Fibroblast of skin of scalp (primary cell): ENCODE results near the gene PPP1R10. TPM values are rescaled to one million over a fixed set of nuclear protein-coding genes. Genes with fewer than 3 reads are reported as not detected.
"Not testable (repeated sequence)": the region's sequence is repeated elsewhere in the genome, so short reads cannot be mapped to it uniquely, and the experiment has no call there.

ENCODE experiments used
- DNase-seq: peaks from one replicate; pipeline ENCODE4 v3.0.0-alpha.2; 2013
- polyA plus RNA-seq, 2 experiments: library from polyadenylated mRNA; unstranded; fragments of 120-200 nt; gene quantifications; one replicate each; pipeline ENCODE4 v1.2.1, GENCODE V29; 2013; ENCODE audit not compliant: insufficient read length in 2 of 2

Gene PPP1R10
- polyA plus RNA-seq (2013, experiment 1 of 2; ENCODE audit: insufficient read length): 23.9 TPM
- polyA plus RNA-seq (2013, experiment 2 of 2; ENCODE audit: insufficient read length): 24.4 TPM

GRCh38 chr6:30616811-30617564 lies at the start of gene PPP1R10:
PPP1R10 (minus strand) TSS chr6:30617243; CDS start chr6:30609944, 7,299 bp downstream.
- peak; percentile 100 for DNase-seq

GRCh38 chr6:30666300-30666699 lies 49.3 kb upstream of the PPP1R10 start:
- not testable (repeated sequence) for DNase-seq

DNA sequence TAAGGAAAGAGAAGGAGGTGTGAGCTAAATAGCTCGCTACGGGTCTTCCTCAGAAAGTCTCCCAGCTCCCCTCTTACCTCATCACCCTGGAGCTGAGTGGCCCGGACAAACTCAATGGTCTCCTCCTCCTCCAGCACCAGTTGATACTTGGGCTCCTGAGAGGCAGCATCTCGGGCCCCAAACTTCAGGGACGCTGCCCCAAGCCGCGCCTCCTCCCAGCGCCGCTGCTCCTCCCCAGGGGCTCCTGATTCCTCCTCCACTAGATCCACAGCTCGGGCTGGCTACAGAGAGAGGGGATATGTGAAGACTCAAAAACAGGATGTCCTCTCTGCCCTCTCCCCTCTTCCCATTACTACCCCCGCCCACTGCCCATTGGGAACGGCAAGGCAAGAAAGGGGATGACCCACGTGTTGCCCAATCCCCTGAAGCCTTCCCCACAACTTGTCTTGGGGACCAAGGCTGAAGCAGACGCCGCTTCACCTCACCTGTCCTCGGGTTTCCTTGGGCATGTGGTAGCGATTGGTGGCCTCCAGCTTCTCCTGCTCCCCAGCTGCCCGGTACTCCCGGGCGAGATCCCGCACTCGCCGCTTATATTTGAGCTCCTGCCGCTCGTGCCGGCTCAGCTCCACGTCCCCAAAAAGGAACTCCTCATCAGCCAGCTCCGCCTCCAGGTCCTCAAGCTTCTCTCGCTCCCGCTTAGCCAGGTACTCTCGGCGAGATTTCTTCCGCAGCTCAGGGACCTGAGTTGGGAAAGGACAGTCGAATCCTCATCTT lies 48.1 kb upstream of the PPP1R10 start:
- DNase-seq: no peak

GRCh38 chr6:30657922-30658321 lies 40.9 kb upstream of the PPP1R10 start:
- DNase-seq: not testable (repeated sequence)

GRCh38 chr6:30657454-30657853 lies 40.4 kb upstream of the PPP1R10 start:
- no peak for DNase-seq

GRCh38 chr6:30656513-30656912 lies 39.5 kb upstream of the PPP1R10 start:
- no peak for DNase-seq

GRCh38 chr6:30655743-30656094 lies 38.7 kb upstream of the PPP1R10 start:
- no peak for DNase-seq

DNA sequence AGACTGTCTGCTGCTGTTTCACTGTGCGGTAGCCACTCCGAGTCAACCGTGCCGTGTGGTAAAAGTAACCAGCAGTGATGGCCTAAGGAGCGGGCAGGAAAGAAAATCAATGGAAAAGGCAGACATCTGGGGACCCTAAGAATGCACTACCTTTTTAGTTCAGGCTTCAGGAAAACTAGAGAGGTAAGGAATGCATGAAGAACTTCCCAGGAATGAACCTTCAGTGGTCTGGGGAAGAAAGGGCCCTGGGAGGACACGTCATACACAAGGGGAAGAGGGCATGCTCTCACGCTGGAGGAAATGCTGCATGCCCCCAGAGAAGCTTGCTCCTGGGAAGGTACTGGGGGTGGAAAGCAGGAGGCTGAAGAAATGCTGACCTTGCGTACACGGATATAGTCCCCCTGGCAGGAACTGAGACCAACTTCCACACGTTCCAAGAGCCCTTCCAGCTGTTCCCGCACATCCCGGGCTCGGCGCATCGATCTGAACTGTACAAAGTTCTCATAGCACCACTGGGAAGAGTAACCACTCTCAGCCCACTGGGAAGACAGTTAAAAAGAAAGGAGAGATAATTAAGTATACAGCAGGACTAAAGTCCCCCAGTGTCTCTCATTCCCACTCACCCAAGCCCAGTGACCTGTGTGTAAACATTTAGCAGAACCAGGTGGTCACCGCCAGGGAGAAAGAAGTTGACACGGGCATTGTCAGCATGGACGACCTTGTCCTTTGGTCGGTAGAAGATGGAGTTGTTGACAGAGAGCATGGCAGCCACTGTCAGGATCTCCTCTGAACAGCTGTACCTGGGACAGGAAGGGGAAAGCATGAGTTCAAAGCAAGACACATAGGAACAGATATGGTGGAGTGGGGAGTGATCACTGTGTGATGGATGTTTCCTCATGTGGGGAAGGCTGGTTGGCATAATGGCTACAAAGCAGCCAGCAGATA lies 38.0 kb upstream of the PPP1R10 start:
- no peak for DNase-seq

DNA sequence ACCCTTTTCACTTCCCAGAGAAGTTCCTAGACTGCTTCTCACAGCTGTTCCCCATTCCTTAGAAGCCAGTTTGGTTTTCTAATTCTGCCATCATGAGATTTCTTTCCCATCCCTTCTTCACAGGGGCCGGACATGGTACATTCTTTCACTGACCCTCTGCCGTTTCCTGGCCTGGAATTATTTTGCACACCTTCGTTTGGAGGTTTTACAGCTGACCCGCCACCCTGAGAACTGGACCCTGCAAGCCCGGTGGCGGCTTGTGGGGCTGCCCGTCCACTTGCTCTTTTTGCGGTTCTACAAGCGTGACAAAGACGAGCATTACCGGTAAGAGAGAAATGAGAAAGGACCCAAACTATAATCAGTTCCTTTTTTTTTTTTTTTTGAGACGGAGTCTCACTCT lies 34.1 kb upstream of the PPP1R10 start:
- DNase-seq: no peak

DNA sequence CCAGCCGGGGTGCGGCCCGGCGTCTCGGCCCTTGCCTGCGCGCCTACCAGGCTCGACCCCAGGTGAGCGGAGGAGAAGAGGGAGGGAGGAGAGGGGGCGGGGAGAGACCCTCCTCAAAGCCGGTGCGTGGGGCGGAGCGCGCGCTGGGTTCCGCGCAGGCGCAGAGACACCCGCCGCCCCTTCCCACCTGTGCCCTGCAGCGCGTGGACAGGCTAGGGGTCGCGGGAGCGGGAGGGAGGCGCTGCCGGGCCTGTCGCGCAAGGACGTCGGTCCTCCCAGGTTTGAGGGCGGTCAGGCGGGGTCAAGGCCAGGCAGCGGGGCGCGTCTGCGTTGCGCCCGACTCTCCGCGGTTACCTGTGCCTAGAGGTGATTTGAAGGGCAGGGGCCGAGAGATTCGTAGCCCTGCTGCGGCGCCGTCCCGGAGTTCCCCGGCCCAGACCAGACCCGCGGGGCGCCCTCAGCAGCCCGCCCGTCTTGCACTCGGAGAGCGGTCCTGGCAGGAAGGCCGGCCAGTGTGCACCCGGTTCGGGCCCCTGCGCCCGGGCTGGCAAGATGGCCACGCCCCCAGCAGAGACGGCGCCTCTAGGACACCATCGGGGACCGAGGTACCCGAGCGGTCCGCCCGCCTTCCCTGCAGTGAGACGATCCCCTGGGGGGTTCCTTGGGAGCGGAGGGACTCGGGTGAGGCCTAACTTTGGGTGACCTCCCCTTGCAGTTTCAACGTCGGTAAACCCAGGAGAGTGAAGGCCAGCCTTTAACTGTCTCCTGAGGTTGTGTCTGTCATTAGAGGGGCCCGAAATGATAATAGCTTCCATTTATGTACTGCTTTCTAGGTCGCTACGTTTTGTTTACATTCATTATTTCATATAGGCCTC lies 30.4 kb upstream of the PPP1R10 start:
- DNase-seq: peak; percentile 59

- peak; percentile 94 for DNase-seq
These were observed 29.6 kb upstream of the PPP1R10 start, which contains the start of gene C6orf136 for GRCh38 chr6:30646450-30647241. C6orf136 (plus strand) TSS chr6:30647133; CDS start chr6:30647232, 99 bp downstream.

DNA sequence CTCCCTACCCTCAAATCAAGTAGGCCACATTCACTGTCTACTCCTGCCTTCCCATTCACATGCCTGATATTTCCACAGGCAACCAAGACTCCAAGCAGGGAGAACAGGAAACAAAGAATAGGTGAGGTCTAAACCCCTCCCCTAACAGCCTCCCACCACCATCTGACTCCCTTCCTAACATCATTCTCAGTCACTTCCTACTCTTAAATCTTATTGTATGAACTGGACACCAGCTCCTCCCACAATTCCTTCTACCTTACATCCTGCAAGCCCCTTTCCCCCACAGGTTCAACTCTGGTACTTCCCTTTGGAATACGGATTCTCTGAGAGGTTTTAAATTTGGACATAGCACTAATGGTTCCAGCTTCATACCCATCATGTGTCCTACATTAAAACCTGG lies 28.9 kb upstream of the PPP1R10 start:
- no peak for DNase-seq

DNA sequence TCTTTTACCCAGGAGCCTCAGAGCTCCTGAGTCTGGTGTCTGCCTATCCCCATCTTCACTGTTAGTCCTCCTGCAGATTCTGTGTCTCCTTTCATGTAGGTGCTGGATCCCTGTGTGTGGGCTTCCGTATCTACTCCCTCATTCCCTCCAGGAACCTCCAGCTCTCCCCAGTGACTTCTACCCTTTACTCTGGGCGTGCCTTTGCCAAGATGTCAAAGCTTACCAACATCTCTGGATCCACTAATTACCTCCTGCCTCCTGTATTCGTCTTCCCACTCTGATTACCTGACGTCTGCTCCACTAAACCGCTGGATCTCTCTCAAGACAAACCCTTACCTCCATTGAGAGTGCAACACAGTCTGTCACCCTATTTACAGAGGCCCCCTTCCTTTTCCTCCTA lies 27.7 kb upstream of the PPP1R10 start:
- no peak for DNase-seq

- DNase-seq: no peak
These were observed 26.6 kb upstream of the PPP1R10 start for GRCh38 chr6:30643656-30644055.

DNA sequence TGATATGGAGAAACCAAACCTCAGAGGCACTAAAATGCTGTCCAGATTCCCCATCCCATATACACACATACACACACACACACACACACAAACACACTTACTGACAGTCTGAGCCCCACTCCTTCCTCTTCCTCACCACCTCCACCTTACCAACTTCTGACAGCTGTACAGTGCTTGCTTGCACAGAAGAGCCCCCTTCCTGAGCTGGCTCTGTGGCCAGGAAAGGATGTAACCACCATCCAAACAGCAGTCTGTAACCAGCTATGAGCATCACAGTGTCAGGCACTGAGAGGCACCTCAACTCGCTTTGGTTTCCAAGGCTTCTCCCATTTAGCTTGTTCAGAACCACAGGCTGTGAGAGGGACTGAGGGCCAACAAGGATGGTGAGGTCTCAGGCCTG lies 24.0 kb upstream of the PPP1R10 start:
- DNase-seq: no peak

- no peak for DNase-seq
These were observed 23.4 kb upstream of the PPP1R10 start for GRCh38 chr6:30640481-30640880.

- no peak for DNase-seq
These were observed 18.8 kb upstream of the PPP1R10 start for GRCh38 chr6:30635834-30636233.

GRCh38 chr6:30626484-30627366 lies 9.7 kb upstream of the PPP1R10 start, which contains the start of gene ATAT1:
ATAT1 (plus strand) TSS chr6:30626874.
- peak; percentile 81 for DNase-seq

DNA sequence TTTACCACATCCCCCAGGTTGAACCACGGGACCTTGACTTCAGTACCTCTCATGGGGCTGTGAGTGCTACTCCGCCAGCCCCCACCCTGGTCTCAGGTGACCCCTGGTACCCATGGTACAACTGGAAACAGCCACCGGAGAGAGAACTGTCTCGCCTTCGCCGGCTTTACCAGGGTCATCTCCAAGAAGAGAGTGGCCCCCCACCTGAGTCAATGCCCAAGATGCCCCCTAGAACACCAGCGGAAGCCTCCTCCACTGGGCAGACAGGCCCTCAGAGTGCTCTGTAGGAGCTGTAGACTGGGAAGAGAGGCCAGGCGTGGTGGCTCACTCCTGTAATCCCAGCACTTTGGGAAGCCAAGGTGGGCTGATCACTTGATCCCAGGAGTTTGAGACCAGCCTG lies 8.5 kb upstream of the PPP1R10 start:
- no peak for DNase-seq

- no peak for DNase-seq
These were observed 2.5 kb upstream of the PPP1R10 start for GRCh38 chr6:30619561-30619960.
